ENCODE measurements around the gene TEX50.

GRCh38 chr1:173590557-173590956, 44.6 kb upstream of the TEX50 start:
- TF ChIP-seq CTCF (IDR thresholded peaks at IDR 0.05): no peak
- TF ChIP-seq POLR2AphosphoS5 (IDR thresholded peaks at IDR 0.05): no peak
- TF ChIP-seq POLR2A (IDR thresholded peaks at IDR 0.05): no peak

Measured in prostate gland (tissue), 2 donors.